Spleen (tissue), 7 donors: ENCODE measurements around the gene SLC39A7.

Experiments used
- POLR2A ChIP-seq, 3 donors: fragments of 450-650 bp; IDR thresholded peaks; one replicate each; pipeline ENCODE4 v1.5.1; 2017; ENCODE audit warnings: antibody characterized with exemption in 3 of 3, mild to moderate bottlenecking in 1 of 3
- POLR2AphosphoS5 ChIP-seq, 3 donors: sonication (generic); formaldehyde crosslinking; IDR thresholded peaks; one replicate each; pipeline ENCODE4 v1.5.1; 2017; ENCODE audit warnings: antibody characterized with exemption in 3 of 3
- TF ChIP-seq, protein P1 (sequence below), 11 experiments: fragments of 200-600 bp in 7 of 11; fragments of 450-650 bp in 4 of 11; sonication (generic) in 4 of 11; IDR thresholded peaks in 8 of 11; conservative IDR thresholded peaks in 3 of 11; 1 replicate in 7 of 11; 2 replicates in 4 of 11; pipeline versions ENCODE4 v1.4.0 to v1.8.0; 2016 to 2021; ENCODE audit warnings: antibody characterized with exemption in 11 of 11, inconsistent platforms in 4 of 11, mild to moderate bottlenecking in 1 of 11
- donor health status: DM: no; HTN: no; CAD: no; lungs with moderate emphysema.
- donor health status: DM: no; HTN: no; CAD: no.
- donor health status: DM: no; HTN: no; CAD: no.

DNA sequence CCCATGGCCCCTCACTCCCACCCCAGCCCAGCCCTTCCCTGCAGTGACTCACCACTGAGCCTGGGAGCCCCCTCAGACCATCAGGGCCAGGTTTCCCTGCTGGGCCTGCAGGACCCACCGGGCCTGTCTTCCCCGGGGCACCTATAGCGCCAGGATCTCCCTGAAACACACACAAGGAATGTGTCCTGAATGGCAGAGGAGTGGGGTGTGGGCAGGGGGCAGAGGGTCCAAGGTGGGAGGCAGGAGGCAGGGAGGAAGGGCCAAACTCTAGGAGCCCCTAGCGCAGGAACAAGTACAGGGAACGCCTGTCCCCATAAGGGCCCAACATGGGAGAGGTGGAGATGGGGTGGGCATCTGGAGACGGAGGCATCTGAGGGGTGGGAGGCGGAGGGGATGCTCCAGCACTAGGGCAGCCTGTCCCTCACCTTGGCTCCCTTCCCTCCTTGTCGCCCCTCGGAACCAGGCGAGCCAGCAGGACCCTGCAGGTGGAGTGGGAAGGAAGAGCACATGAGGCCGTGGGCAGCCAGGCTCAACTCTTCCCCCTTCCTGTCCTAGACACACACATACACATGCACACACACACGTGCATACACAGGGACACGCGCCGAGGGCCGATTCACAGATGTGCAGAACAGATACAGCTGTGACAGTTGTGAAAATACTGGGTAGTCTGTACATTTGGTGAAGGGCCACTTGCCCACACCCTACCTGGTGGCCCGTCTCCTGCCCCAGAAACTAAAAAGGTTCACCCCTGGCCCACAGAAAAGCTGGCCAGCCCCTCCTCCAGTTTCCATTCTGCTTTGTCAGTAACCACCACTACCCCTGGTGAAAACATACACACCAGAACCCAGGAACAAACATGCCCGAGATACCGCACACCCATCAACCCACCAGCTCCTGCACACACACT, 33.0 kb upstream of the SLC39A7 start:
- TF ChIP-seq, protein P1, sequence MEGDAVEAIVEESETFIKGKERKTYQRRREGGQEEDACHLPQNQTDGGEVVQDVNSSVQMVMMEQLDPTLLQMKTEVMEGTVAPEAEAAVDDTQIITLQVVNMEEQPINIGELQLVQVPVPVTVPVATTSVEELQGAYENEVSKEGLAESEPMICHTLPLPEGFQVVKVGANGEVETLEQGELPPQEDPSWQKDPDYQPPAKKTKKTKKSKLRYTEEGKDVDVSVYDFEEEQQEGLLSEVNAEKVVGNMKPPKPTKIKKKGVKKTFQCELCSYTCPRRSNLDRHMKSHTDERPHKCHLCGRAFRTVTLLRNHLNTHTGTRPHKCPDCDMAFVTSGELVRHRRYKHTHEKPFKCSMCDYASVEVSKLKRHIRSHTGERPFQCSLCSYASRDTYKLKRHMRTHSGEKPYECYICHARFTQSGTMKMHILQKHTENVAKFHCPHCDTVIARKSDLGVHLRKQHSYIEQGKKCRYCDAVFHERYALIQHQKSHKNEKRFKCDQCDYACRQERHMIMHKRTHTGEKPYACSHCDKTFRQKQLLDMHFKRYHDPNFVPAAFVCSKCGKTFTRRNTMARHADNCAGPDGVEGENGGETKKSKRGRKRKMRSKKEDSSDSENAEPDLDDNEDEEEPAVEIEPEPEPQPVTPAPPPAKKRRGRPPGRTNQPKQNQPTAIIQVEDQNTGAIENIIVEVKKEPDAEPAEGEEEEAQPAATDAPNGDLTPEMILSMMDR (IDR thresholded peaks at IDR 0.05 in 8 of 11, conservative IDR thresholded peaks at IDR 0.05 in 3 of 11) = no peak
- TF ChIP-seq POLR2A (IDR thresholded peaks at IDR 0.05) (no peak), POLR2AphosphoS5 (IDR thresholded peaks at IDR 0.05) (no peak)
